Fibroblast of skin of left biceps (primary cell): ENCODE measurements around the gene KYAT1.
"Not testable (repeated sequence)": the region's sequence is repeated elsewhere in the genome, so short reads cannot be mapped to it uniquely, and the experiment has no call there.

Source experiments
- DNase-seq, 2 experiments: peaks; one replicate each; pipeline ENCODE4 v3.0.0-alpha.2; 2013; ENCODE audit warnings: low read depth in 2 of 2

The KYAT1 gene

DNA sequence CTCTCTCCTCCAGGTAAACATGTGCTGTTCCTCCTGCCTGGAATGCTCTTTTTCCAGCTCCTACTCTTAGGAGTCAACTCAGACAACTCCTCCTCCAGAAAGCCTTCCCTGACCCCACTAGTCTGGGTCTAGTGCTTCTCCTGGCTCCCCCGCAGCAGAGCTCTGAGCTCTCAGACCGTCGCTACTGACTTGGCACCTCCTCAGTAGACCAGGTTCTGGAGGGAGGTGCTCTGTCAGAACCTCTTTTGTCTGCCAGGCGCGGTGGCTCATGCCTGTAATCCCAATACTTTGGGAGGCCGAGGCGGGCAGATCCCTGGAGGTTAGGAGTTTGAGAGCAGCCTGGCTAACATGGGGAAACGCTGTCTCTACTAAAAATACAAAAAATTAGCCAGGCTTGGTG is 3.6 kb upstream of the KYAT1 start:
- DNase-seq = no peak

DNA sequence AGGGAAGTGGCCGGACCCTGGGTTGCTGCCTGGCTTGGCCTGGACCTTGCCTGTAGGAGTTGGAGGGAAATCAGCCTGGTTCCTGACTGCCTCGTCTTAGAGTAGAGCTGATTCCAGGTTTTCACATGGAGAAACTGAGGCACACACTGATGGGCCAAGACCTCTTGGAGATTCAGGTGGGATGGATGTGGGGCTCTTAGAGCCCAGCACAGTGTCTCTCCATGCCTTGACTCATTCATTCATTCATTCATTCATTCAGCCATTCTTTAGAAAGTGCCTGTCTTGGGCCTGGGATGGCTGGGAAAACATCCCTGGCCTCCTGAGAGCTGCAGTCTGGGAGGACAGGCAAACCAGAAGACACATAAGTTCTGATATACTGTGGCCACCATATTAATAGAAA is 2.4 kb upstream of the KYAT1 start:
- no peak for DNase-seq

DNA sequence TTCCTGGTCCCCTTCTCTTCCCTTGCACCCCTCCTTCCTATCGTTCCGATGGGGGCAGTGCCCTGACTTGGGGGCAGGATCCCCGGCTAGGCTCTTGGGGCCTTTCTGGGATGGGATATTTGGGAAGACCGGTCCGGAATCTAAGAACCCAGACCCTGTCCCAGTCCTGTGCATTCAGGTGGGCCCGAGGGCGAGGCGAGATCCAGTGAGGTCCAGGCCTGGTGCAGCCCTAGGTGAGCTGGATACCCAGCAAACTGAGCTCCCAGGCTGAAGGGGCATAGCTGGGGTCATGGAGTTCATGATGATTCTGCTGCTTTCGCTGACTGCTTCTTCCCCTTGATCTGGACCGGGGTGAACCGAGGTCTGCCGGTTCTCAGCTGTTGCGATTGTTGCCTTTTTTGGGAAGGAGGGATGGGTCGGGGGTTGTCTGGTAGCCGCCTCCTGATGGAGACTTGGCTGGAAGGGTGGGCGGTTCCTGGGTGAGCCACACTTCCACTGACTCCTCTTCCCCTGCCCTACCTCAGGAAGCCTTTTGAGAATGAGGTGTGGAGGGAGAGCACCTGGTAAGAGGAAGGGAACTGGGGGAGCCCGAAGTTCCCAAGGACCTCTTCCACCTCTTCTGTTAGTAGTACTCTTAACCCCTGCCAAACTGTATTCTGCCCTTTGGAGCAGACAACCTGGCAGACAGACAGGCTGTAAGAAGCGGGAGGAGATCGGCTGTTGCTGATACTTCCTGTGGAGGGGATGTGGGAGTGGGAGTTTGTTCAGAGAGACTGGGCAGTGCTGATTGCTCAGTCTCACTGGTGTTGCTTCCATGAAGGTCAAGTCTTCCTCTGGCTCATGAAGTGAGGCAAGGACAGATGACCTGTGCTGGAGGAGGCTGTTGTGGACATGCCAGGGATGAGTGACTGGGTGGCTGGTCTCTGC is 1.2 kb upstream of the KYAT1 start:
- no peak for DNase-seq

DNA sequence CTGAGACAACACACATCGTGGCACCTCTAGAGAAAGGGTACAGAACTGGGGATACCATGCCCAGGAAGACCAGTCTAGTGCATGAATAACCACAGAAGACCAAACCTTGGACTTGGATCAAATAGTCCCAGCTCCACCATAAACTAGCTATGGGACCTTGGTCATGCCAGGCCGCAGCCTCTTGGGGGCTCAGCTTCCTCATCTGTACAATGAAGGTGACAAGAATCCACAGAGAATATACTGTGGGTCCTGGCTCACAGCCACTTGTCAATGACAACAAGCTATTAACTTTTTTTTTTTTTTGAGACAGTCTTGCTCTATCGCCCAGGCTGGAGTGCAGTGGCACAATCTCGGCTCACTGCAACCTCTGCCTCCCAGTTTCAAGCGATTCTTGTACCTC is 3.9 kb downstream of the KYAT1 start:
- no peak for DNase-seq

DNA sequence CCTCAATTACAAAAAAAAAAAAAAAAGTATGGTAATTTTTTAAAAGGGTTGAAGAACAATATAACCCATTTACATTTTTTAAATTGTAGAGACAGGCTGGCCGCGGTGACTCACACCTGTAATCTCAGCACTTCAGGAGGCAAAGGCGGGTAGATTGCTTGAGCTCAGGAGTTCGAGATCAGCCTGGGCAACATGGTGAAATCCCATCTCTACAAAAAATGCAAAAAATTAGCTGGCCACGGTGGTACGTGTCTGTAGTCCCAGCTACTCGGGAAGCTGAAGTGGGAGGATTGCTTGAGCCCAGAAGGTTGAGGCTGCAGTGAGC is 10.8 kb downstream of the KYAT1 start:
- not testable (repeated sequence) for DNase-seq

DNA sequence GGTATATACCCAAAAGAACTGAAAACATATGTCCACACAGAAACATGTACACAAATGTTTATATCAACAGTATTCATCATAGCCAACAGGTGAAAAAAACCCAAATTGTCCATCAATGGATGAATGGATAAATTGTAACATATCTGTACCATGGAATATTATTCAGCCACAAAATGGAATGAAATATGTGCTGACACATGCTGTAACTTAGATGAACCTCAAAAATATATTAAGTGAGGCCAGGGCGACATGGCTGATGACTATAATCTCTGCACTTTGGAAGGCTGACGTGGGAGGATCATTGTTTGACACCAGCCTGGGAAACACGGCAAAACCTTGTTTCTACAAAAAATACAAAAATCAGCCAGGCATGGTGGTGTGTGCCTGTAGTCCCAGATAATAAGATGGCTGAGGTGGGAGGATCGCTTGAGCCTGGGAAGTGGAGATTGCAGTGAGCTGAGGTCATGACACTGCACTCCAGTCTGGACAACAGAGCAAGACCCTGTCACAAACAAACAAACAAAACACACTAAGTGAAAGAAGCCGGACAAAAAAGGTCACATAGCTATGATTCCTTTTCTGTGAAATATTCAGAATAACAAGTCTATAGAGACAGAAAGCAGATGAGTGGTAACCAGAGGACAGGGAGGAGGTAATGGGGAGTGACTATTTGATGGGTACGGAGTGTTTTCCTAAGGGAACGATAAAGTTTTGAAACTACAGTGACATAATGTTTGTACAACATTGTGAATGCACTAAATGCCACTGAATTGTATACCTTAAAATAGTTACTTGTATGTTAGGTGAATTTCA is 11.4 kb downstream of the KYAT1 start:
- no peak for DNase-seq

DNA sequence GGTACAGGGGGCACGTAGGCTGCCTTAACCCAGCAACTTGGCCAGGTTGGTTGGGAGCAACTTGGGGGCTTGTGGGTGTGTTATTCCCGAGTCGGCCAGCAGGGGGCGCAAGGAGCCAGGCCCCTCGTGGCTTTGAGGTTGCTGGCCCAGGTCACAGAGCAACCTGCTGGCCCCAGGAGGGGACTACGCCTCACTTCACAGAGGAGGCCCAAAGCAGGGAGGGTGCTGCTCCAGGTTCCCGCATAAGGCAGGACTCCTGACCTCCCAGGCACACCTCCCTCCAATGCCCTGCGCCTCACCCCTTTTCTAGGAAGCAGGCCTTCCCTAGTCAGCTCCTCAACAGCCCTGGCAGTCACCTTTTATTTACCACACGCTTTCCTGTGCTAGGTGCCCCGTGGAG is 18.1 kb downstream of the KYAT1 start:
- DNase-seq = no peak

DNA sequence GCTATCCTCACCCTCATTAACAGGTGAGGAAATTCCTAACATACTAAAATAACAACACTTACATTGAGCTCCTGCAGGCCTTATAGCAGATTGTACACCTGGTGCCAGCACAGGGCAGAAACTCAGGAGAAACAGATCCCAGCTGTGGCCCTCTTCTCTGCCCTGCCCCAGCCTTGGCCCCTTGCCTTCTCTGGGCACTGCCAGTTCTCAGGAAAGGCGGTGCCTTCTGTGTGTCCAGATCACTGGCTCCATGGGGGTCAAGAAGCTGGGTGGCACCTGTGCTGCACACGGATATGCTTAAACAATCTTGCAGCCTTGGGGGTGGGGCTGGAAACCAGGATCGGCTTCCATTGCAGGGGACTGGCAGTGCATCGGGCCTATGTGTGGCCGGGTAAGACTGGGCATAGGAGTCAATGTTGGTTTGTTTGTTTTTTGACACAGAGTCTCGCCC is 19.3 kb downstream of the KYAT1 start:
- DNase-seq = no peak

DNA sequence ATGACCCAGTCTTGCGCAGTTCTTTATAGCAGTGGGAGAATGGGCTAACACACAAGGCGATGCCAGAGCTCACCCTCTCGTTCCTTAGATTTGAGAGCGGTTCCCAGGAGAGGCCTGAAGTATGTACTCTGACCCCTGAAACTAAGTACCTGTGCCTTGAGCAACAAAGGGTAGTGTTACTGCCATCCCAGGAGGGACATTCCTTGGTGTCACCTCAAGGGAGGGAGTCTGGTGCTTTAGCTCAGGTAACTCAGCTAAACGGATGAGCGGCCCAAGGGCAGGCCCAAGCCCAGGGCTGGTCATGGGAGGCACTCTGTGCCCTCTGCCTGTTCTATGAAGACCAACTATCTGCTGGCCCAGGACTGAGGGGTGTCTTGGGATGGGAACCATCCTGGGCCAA is 20.2 kb downstream of the KYAT1 start:
- DNase-seq = no peak

DNA sequence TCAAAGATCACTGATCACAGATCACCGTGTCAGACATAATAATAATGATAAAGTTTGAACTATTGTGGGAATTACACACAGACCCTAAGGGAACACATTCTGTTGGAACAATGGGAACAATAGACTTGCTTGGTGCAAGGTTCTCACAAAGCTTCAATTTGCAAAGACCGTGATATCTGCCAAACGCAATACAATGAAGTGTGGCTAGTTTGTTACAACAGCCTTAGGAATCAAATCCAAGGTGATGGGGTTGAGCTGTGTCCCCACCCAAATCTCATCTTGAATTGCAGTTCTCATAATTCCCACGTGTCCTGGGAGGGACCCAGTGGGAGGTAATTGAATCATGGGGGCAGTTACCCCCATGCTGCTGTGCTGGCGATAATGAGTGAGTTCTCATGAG is 20.8 kb downstream of the KYAT1 start:
- no peak for DNase-seq

DNA sequence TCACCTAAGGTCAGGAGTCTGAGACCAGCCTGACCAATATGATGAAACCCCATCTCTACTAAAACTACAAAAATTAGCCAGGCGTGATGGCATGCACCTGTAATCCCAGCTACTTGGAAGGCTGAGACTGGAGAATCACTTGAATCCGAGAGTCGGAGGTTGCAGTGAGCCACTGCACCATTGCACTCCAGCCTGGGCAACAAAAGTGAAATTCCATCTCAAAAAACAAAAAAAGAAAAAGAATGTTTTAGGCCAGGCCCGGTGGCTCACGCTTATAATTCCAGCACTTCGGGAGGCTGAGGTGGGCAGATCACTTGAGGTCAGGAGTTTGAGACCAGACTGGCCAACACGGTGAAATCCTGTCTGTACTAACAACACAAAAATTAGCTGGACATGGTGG is 23.3 kb downstream of the KYAT1 start:
- not testable (repeated sequence) for DNase-seq

DNA sequence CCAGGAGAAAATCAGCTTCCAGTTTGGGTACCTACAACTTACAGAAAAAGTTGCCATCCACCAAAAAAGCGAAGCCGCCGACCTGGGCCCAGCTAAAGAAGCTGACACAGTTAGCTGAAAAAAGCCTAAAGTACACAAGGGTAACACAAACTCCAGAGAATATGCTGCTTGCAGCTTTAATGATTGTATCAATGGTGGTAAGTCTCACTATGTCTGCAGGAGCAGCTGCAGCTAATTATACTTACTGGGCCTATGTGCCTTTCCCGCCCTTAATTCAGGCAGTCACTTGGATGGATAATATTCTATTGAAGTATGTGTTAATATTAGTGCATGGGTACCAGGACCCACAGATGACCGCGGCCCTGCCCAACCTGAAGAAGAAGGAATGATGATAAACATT is 27.3 kb downstream of the KYAT1 start:
- DNase-seq = not testable (repeated sequence)

DNA sequence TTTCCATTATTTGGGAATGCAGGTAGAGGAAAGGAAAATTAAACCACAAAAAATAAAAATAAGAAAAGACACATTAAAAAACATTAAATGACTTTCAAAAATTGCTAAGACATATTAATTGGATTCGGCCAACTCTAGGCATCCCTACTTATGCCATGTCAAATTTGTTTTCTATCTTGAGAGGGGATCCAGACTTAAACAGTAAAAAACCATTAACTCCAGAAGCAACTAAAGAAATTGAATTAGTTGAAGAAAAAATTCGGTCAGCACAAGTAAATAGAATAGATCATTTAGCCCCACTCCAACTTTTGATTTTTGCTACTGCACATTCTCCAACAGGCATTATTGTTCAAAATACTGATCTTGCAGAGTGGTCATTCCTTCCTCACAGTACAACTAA is 29.1 kb downstream of the KYAT1 start:
- not testable (repeated sequence) for DNase-seq

DNA sequence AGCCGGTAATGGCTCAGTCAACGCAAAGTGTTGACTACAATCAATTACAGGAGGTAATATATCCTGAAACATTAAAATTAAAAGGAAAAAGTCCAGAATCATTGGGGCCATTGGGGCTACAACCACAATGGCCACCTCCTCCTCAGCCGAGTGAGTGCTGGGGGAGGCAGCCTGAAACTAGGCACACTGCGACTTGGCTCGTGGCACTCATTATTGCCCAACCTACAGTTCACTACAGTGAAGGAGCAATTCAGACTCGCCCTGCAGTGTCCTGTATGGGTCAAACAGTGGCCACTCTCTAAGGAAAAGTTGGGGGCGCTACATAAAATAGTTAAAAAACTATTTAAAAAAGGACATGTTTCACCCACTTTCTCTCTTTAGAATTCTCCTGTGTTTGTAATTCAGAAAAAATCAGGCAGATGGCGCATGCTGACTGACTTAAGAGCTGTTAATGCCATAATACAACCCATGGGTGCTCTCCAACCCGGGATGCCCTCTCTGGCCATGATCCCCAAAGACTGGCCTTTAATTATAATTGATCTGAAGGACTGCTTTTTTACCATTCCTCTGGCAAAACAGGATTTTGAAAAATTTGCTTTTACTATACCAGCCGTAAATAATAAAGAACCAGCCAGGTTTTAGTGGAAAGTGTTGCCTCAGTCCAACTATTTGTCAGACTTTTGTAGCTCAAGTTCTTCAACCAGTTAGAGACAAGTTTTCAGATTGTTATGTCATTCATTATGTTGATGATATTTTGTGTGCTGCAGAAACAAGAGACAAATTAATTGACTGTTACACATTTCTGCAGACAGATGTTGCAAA is 29.8 kb downstream of the KYAT1 start:
- not testable (repeated sequence) for DNase-seq

DNA sequence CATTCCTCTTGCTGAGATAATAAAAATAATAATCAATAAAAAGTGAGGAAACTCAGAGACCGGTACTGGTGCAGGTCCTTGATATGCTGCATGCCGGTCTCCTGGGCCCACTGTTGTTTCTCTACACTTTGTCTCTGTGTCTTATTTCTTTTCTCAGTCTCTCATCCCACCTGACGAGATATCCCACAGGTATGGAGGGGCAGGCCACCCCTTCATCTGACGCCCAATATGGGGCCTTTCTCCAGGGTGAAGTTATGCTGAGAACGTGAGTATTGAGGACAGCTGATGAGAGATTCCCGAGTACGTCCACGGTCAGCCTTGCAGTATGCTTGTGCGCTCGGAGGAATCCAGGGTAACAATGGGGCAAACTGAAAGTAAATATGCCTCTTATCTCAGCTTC is 30.7 kb downstream of the KYAT1 start:
- not testable (repeated sequence) for DNase-seq

DNA sequence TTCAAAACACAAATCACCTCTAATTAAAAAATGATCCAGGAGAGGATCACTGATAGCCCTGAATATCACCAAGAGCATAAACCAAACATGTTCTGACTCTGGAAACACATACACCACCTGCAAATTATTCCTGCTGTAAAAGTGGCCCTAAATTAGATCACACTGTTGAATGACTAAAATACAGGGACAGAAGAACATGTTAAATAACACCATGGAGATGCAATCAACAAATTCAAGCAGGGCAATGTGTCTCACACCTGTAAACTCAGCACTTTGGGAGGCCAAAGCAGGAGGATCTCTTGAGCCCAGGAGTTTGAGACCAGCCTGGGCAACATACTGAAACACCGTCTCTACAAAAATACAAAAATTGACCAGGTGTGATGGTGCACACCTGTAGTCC is 33.9 kb downstream of the KYAT1 start:
- DNase-seq = no peak

DNA sequence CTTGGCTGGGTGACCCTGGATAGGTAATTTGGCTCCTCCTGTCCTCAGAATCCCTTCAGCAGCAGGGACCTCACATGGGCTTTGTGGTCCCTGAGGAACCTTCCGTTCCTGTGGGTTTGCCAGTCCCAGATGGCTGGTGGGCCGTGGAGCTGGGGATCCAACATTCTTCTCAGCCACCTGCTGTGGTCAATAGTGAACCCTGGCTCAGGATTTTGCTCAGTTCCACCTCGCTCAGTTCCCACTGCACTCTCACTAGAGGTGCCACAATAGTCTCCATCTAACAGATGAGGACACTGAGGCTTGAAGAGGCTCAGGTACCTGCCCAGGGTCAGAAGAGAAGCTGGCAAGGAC is 35.1 kb downstream of the KYAT1 start:
- DNase-seq = no peak

DNA sequence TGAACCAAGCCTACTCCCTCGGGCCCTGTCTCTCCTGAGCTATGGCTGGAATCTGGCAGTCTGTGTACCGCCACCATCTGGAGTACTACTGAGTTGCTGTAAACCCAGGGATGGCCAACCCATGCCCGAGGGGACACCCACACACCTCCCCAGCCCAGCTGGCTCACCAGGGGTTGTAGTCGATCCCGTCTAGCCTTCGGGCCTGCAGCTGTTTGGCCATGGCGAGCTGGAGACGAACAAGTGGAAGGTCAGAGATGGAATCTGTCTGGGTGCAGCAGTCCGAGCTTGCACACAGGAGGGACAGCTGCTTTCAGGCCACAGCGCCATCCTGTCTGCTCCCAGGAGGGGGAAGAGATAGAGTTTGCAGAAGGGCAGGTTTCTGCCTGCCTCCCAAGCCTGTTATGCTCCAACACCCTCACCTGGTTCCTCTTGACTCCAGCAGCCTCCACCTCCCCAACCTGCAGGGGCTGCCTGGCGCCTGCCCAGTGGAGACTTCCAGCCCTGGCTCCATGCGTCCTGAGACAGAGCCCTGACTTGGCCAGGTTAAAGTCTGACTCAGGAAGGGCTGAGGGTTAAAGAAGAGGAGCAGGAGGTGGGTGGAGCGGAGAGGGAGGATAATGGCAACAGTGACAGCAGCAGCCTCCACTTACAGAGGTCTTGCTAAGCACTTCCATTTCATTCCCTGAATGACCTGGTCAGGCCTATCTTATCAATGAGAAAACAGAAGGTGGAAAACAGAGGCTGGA is 36.4 kb downstream of the KYAT1 start:
- no peak for DNase-seq

DNA sequence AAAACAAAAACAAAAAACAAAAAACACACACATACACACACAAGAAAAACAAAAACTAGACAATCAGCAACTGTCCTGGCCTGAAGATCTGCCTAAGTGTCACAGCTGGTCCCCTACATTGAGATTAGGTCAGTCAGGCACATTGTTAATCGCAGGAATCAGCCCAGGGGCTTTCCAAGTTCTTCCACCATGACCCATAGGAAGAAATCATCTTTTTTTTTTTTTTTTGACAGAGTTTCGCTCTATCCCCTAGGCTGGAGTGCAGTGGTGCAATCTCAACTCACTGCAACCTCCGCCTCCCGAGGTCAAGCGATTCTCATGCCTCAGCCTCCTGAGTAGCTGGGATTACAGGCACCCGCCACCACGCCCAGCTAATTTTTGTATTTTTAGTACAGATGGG is 38.6 kb downstream of the KYAT1 start:
- not testable (repeated sequence) for DNase-seq

DNA sequence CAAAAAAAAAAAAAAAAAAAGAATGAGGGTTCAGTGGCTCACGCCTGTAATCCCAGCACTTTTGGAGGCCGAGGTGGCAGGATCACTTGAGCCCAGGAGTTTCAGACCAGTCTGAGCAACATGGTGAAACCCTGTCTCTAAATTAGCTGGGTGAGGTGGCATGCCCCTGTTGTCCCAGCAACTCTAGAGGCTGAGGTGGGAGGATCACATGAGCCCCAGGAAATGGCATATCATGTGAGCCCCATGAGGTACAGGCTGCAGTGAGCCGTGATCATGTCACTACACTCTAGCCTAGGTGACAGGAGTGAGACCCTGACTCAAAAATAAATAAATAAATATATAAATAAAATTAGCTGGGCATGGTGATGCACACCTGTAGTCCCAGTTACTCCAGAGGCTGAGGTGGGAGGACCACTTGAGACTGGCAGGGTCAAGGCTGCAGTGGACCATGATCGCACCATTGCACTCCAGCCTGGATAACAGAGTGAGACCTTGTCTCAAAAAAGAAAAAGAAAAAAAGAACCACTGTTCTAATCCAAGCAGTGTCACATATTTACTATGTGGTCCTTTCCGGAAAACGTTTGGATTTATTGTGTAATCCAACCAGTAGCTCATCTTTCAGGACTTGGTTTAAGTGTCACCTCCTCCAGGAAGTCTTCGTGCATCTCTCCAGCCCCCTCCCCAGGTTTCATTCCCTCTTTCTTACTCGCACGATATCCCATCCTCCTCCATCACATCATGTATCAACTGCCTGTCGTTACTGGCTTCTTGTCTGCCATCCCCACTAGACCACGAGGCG is 39.9 kb downstream of the KYAT1 start:
- no peak for DNase-seq

DNA sequence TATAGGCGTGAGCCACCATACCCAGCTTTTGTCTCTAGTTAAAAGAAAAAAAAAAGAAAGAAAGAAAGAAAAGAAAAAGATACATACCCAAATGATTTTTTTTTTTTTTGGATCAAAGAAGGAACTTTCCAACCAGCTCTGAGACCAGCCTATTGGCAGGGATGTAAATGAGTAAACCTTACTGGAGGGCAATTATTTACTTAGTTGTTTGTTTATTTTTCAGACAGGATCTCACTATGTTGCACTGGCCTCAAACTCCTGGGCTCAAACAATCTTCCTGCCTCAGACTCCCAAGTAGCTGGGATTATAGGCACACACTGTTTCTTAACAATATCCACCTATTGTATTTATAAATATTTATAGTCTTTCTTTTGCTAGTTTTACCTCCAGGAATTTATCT is 41.2 kb downstream of the KYAT1 start:
- DNase-seq = no peak
